Kidney (tissue), 14 donors: ENCODE results near the gene RPLP1. TPM values are rescaled to one million over a fixed set of nuclear protein-coding genes. Genes with fewer than 3 reads are reported as not detected.

Experiments
- DNase-seq, 5 donors: peaks; one replicate each; pipeline ENCODE4 v3.0.0-alpha.2; 2013 to 2020
- FAIRE-seq: peaks from 2 replicates; lab custom pipeline; 2012; peaks lifted over from hg19 to GRCh38; lab: Jason Lieb, UNC
- H3K27ac ChIP-seq, 2 donors: one replicate each; pipeline ENCODE4 v1.7.0; 2013; ENCODE audit warnings: low read depth in 2 of 2, low read length in 2 of 2, inconsistent platforms in 1 of 2
- H3K27me3 ChIP-seq: one replicate; pipeline ENCODE4 v1.7.1; 2013; ENCODE audit warnings: low read length, inconsistent platforms; ENCODE audit not compliant: control insufficient read depth, insufficient read depth
- H3K36me3 ChIP-seq, 3 donors: one replicate each; pipeline versions ENCODE4 v1.7.0 to v1.7.1; 2013; ENCODE audit warnings: low read length in 3 of 3, control low read depth in 1 of 3, inconsistent platforms in 1 of 3; ENCODE audit not compliant: insufficient read depth in 3 of 3, control insufficient read depth in 2 of 3
- H3K4me1 ChIP-seq, 3 donors: one replicate each; pipeline versions ENCODE4 v1.7.0 to v1.7.1; 2013; ENCODE audit warnings: low read length in 3 of 3, inconsistent platforms in 1 of 3, low read depth in 1 of 3; ENCODE audit not compliant: control insufficient read depth in 2 of 3, insufficient read depth in 2 of 3
- H3K4me3 ChIP-seq, 3 donors: one replicate each; pipeline versions ENCODE4 v1.7.0 to v1.8.1; 2013; ENCODE audit warnings: low read length in 3 of 3, control low read depth in 1 of 3, inconsistent platforms in 1 of 3
- H3K9ac ChIP-seq, 3 donors: one replicate each; pipeline versions ENCODE4 v1.7.0 to v1.7.1; 2013; ENCODE audit warnings: low read length in 3 of 3, control low read depth in 1 of 3, inconsistent platforms in 1 of 3
- H3K9me3 ChIP-seq, 3 donors: one replicate each; pipeline versions ENCODE4 v1.7.0 to v1.7.1; 2013; ENCODE audit warnings: low read length in 3 of 3, control low read depth in 1 of 3, inconsistent platforms in 1 of 3; ENCODE audit not compliant: control insufficient read depth in 2 of 3, insufficient read depth in 1 of 3
- CTCF ChIP-seq: IDR thresholded peaks from 3 replicates; pipeline ENCODE4 v1.5.1; 2012; ENCODE audit warnings: mild to moderate bottlenecking, moderate library complexity, borderline replicate concordance; ENCODE audit not compliant: insufficient read depth; ENCODE audit errors: extremely low read depth
- intact Hi-C: fragments of 100-400 bp; cut with DNase I; formaldehyde crosslinking; loops from one replicate; pipeline ENCODE4 v1.11.1; 2022
- polyA plus RNA-seq: library from polyadenylated mRNA; stranded (reverse); fragments of 350-450 nt; fragmentation: Illumina TruSeq; extraction: RNeasy Lipid Tissue Mini Kit (QIAGEN cat#74804); gene quantifications from one replicate; pipeline ENCODE4 v1.2.3, GENCODE V29; 2014; ENCODE audit warnings: low read depth, low replicate concordance; ENCODE audit not compliant: insufficient read depth
- total RNA-seq: library from RNA; stranded (reverse); fragmentation: NEBNext Ultra II Directional; extraction: Animal tissue kit (Norgen Biotek cat#: 25700); gene quantifications from one replicate; pipeline ENCODE4 v1.2.1, GENCODE V29; 2021
- donor health status: control.
- donor health status: control.
- donor health status: control.
- donor health status: control.
- donor health status: control.
- donor health status: DM: yes; HTN: yes; CAD: no.
- donor health status: Normal renal cell carcinoma (clear cell type).

RPLP1 gene
- total and polyA plus RNA-seq, 2 donors from 2014 or later = 1,303 to 2,805 TPM

- Histone ChIP-seq H3K27ac (peak overlapping the region; percentile 93 to 95), H3K4me3 (peak overlapping the region; percentile 66 to 84 (median 68)), H3K9ac (peak overlapping the region; percentile 79 to 88 (median 85)), H3K9me3 (no peaks in the 10 kb centered on the region), H3K36me3 (no peaks in the 10 kb centered on the region), H3K4me1 (peaks cover 0 to 13% (median 9%) of the 10 kb centered on the region in 3 donors), H3K27me3 (no peaks in the 10 kb centered on the region)
- DNase-seq = no peak
- TF ChIP-seq CTCF = no peak
- intact Hi-C loops = no loop called here
- FAIRE-seq = no peak
Measured at GRCh38 chr15:69463182-69463756, 10.7 kb downstream of the RPLP1 start.

GRCh38 chr15:69465253-69465652 is 12.6 kb downstream of the RPLP1 start:
- Histone ChIP-seq H3K36me3 (no peaks in the 10 kb centered on the region), H3K9me3 (no peaks in the 10 kb centered on the region), H3K27me3 (no peaks in the 10 kb centered on the region), H3K4me3 (no peak overlapping the region), H3K27ac (no peak overlapping the region), H3K9ac (no peak overlapping the region), H3K4me1 (peaks cover 0 to 13% (median 9%) of the 10 kb centered on the region in 3 donors)
- intact Hi-C loops = no loop called here
- FAIRE-seq (no peak), DNase-seq (no peak)
- TF ChIP-seq CTCF = no peak

- no peak for DNase-seq
- Histone ChIP-seq H3K9me3 (no peaks in the 10 kb centered on the region), H3K9ac (no peak overlapping the region), H3K4me1 (peaks cover 0 to 8% (median 4%) of the 10 kb centered on the region in 3 donors), H3K36me3 (no peaks in the 10 kb centered on the region), H3K4me3 (no peak overlapping the region), H3K27ac (no peak overlapping the region), H3K27me3 (no peaks in the 10 kb centered on the region)
- FAIRE-seq = no peak
- intact Hi-C loops = no loop called here
- no peak for TF ChIP-seq CTCF
Measured at GRCh38 chr15:69466733-69467132, 14.1 kb downstream of the RPLP1 start.
